ENCODE data around the gene DCBLD2.

Gene DCBLD2

GRCh38 chr3:98903099-98903498 is 1.6 kb upstream of the DCBLD2 start:
- intact Hi-C loops (cut with micrococcal nuclease), result loop anchor here (5.0 kb wide), 2 partner anchors 311 to 1141 kb away; partner anchors contain the start of genes ARL6 and CPOX
- Mint-ChIP-seq H3K36me3 (ENCODE audit: low read depth) (peaks cover 14% of the 10 kb centered on the region), H3K27ac (no peak overlapping the region), H3K27me3 (peaks cover 20% of the 10 kb centered on the region), H3K9me3 (no peaks in the 10 kb centered on the region), H3K4me1 (ENCODE audit: low read depth) (peaks cover 14% of the 10 kb centered on the region), H3K4me3 (no peak overlapping the region)

- H3K27ac Mint-ChIP-seq, result peak overlapping the region; percentile 89
- H3K36me3 Mint-ChIP-seq (ENCODE audit: low read depth), result peaks cover 14% of the 10 kb centered on the region
- intact Hi-C loops (cut with micrococcal nuclease), result loop anchor here (5.0 kb wide), 2 partner anchors 310 to 1140 kb away; partner anchors contain the start of genes ARL6 and CPOX
- H3K4me1 Mint-ChIP-seq (ENCODE audit: low read depth), result peaks cover 14% of the 10 kb centered on the region
- peak overlapping the region; percentile 85 for H3K4me3 Mint-ChIP-seq
- no peaks in the 10 kb centered on the region for H3K9me3 Mint-ChIP-seq
- peaks cover 20% of the 10 kb centered on the region for H3K27me3 Mint-ChIP-seq
Observed at GRCh38 chr3:98902351-98902740, 851 bp upstream of the DCBLD2 start.

- intact Hi-C loops (cut with micrococcal nuclease), result loop anchor here (1.0 to 5.0 kb wide), 3 partner anchors 309 to 1139 kb away; partner anchors contain the start of genes ARL6, CLDND1 and CPOX
Observed at GRCh38 chr3:98901119-98901391, 440 bp downstream of the DCBLD2 start.

GRCh38 chr3:98900265-98901118 is 1.0 kb downstream of the DCBLD2 start:
- Mint-ChIP-seq H3K4me3 (peak overlapping the region; percentile 85), H3K4me1 (ENCODE audit: low read depth) (peaks cover 14% of the 10 kb centered on the region), H3K9me3 (no peaks in the 10 kb centered on the region), H3K27ac (peak overlapping the region; percentile 89), H3K27me3 (peaks cover 19% of the 10 kb centered on the region), H3K36me3 (ENCODE audit: low read depth) (peaks cover 14% of the 10 kb centered on the region)
- intact Hi-C loops (cut with micrococcal nuclease), result loop anchor here (1.0 to 5.0 kb wide), 3 partner anchors 308 to 1138 kb away; partner anchors contain the start of genes ARL6, CLDND1 and CPOX

More at GRCh38 chr3:98901119-98901391, 440 bp downstream of the DCBLD2 start:
- no peaks in the 10 kb centered on the region for H3K9me3 Mint-ChIP-seq
- peaks cover 14% of the 10 kb centered on the region for H3K4me1 Mint-ChIP-seq (ENCODE audit: low read depth)
- H3K27ac Mint-ChIP-seq, result peak overlapping the region; percentile 89
- H3K4me3 Mint-ChIP-seq, result peak overlapping the region; percentile 85
- H3K36me3 Mint-ChIP-seq (ENCODE audit: low read depth), result peaks cover 14% of the 10 kb centered on the region
- peaks cover 19% of the 10 kb centered on the region for H3K27me3 Mint-ChIP-seq

GRCh38 chr3:98897701-98898100 is 3.8 kb downstream of the DCBLD2 start:
- Mint-ChIP-seq H3K27me3 (peaks cover 16% of the 10 kb centered on the region), H3K4me1 (ENCODE audit: low read depth) (peaks cover 20% of the 10 kb centered on the region), H3K36me3 (ENCODE audit: low read depth) (peaks cover 14% of the 10 kb centered on the region), H3K4me3 (no peak overlapping the region), H3K27ac (no peak overlapping the region), H3K9me3 (no peaks in the 10 kb centered on the region)
- intact Hi-C loops (cut with micrococcal nuclease), result no loop called here

GRCh38 chr3:98894791-98895576 is 6.5 kb downstream of the DCBLD2 start:
- Mint-ChIP-seq H3K4me3 (no peak overlapping the region), H3K27ac (no peak overlapping the region), H3K9me3 (no peaks in the 10 kb centered on the region), H3K36me3 (ENCODE audit: low read depth) (no peaks in the 10 kb centered on the region), H3K27me3 (peaks cover 2% of the 10 kb centered on the region), H3K4me1 (ENCODE audit: low read depth) (peaks cover 6% of the 10 kb centered on the region)
- intact Hi-C loops (cut with micrococcal nuclease), result no loop called here

GRCh38 chr3:98893740-98894139 is 7.8 kb downstream of the DCBLD2 start:
- H3K4me3 Mint-ChIP-seq, result no peak overlapping the region
- intact Hi-C loops (cut with micrococcal nuclease), result no loop called here

GRCh38 chr3:98892263-98892662 is 9.2 kb downstream of the DCBLD2 start:
- Mint-ChIP-seq H3K4me3 (no peak overlapping the region), H3K9me3 (no peaks in the 10 kb centered on the region), H3K4me1 (ENCODE audit: low read depth) (peaks cover 6% of the 10 kb centered on the region), H3K27ac (no peak overlapping the region), H3K36me3 (ENCODE audit: low read depth) (no peaks in the 10 kb centered on the region), H3K27me3 (no peaks in the 10 kb centered on the region)
- intact Hi-C loops (cut with micrococcal nuclease), result no loop called here

More at GRCh38 chr3:98893740-98894139, 7.8 kb downstream of the DCBLD2 start:
- Mint-ChIP-seq H3K27me3 (no peaks in the 10 kb centered on the region), H3K27ac (no peak overlapping the region), H3K36me3 (ENCODE audit: low read depth) (no peaks in the 10 kb centered on the region), H3K9me3 (no peaks in the 10 kb centered on the region), H3K4me1 (ENCODE audit: low read depth) (peaks cover 6% of the 10 kb centered on the region)

- H3K27ac Mint-ChIP-seq, result no peak overlapping the region
- H3K4me3 Mint-ChIP-seq, result no peak overlapping the region
- peaks cover 6% of the 10 kb centered on the region for H3K4me1 Mint-ChIP-seq (ENCODE audit: low read depth)
- no peaks in the 10 kb centered on the region for H3K27me3 Mint-ChIP-seq
- intact Hi-C loops (cut with micrococcal nuclease), result no loop called here
- H3K36me3 Mint-ChIP-seq (ENCODE audit: low read depth), result no peaks in the 10 kb centered on the region
- no peaks in the 10 kb centered on the region for H3K9me3 Mint-ChIP-seq
Observed at GRCh38 chr3:98890965-98891910, 10.3 kb downstream of the DCBLD2 start.

GRCh38 chr3:98890181-98890835 is 11.2 kb downstream of the DCBLD2 start:
- Mint-ChIP-seq H3K27ac (no peak overlapping the region), H3K27me3 (no peaks in the 10 kb centered on the region), H3K4me3 (no peak overlapping the region), H3K36me3 (ENCODE audit: low read depth) (no peaks in the 10 kb centered on the region), H3K9me3 (no peaks in the 10 kb centered on the region), H3K4me1 (ENCODE audit: low read depth) (peaks cover 6% of the 10 kb centered on the region)
- intact Hi-C loops (cut with micrococcal nuclease), result no loop called here

GRCh38 chr3:98887684-98888083 is 13.8 kb downstream of the DCBLD2 start:
- Mint-ChIP-seq H3K4me1 (ENCODE audit: low read depth) (no peaks in the 10 kb centered on the region), H3K36me3 (ENCODE audit: low read depth) (no peaks in the 10 kb centered on the region), H3K4me3 (no peak overlapping the region), H3K27ac (no peak overlapping the region), H3K9me3 (no peaks in the 10 kb centered on the region), H3K27me3 (no peaks in the 10 kb centered on the region)
- intact Hi-C loops (cut with micrococcal nuclease), result no loop called here

- Mint-ChIP-seq H3K4me1 (ENCODE audit: low read depth) (no peaks in the 10 kb centered on the region), H3K4me3 (no peak overlapping the region)
Observed at GRCh38 chr3:98886525-98886924, 15.0 kb downstream of the DCBLD2 start.

GRCh38 chr3:98885851-98886250 is 15.6 kb downstream of the DCBLD2 start:
- Mint-ChIP-seq H3K36me3 (ENCODE audit: low read depth) (no peaks in the 10 kb centered on the region), H3K4me3 (no peak overlapping the region), H3K27me3 (no peaks in the 10 kb centered on the region), H3K4me1 (ENCODE audit: low read depth) (no peaks in the 10 kb centered on the region), H3K27ac (no peak overlapping the region), H3K9me3 (no peaks in the 10 kb centered on the region)
- intact Hi-C loops (cut with micrococcal nuclease), result no loop called here

More at GRCh38 chr3:98886525-98886924, 15.0 kb downstream of the DCBLD2 start:
- intact Hi-C loops (cut with micrococcal nuclease), result no loop called here
- H3K9me3 Mint-ChIP-seq, result no peaks in the 10 kb centered on the region
- no peak overlapping the region for H3K27ac Mint-ChIP-seq
- no peaks in the 10 kb centered on the region for H3K27me3 Mint-ChIP-seq
- H3K36me3 Mint-ChIP-seq (ENCODE audit: low read depth), result no peaks in the 10 kb centered on the region

All from dendritic cell treated with granulocyte-macrophage colony-stimulating factor and Interleukin-4, amounts not matched to agents 40 ng/mL and 50 ng/mL, for 4 days (primary cell).